Calu3 (cell line): ENCODE results near the gene FARP1. TPM values are rescaled to one million over a fixed set of nuclear protein-coding genes. Genes with fewer than 3 reads are reported as not detected.

Source experiments
- BruUV-seq: library from RNA; stranded (reverse); fragments of 400-500 nt; replicated peaks from 2 replicates; lab custom pipeline; 2021; lab: Mats Ljungman, UMichigan
- CTCF ChIA-PET: fragments of 300-600 bp; sonication (Branson Sonifier 250); formaldehyde crosslinking; loops from one replicate; lab custom pipeline; 2022; ENCODE audit warnings: antibody characterized with exemption; lab: Charles Lee
- DNase-seq: peaks from one replicate; pipeline ENCODE4 v3.0.0; 2022
- H3K27ac Mint-ChIP-seq: one replicate; pipeline ENCODE4 v1.8.0; 2022; ENCODE audit warnings: mixed read lengths; ENCODE audit not compliant: unreplicated experiment
- H3K27me3 Mint-ChIP-seq: one replicate; pipeline ENCODE4 v1.8.0; 2022; ENCODE audit warnings: mixed read lengths; ENCODE audit not compliant: unreplicated experiment
- H3K36me3 Mint-ChIP-seq: one replicate; pipeline ENCODE4 v1.8.0; 2022; ENCODE audit warnings: mild to moderate bottlenecking, moderate library complexity, mixed read lengths; ENCODE audit not compliant: insufficient read depth, unreplicated experiment
- H3K4me1 Mint-ChIP-seq: one replicate; pipeline ENCODE4 v1.8.0; 2022; ENCODE audit warnings: mild to moderate bottlenecking, low read depth, mixed read lengths; ENCODE audit not compliant: unreplicated experiment
- H3K4me3 Mint-ChIP-seq: one replicate; pipeline ENCODE4 v1.8.0; 2022; ENCODE audit warnings: mild to moderate bottlenecking, low read depth, moderate library complexity, mixed read lengths; ENCODE audit not compliant: unreplicated experiment
- H3K9me3 Mint-ChIP-seq: one replicate; pipeline ENCODE4 v1.8.0; 2022; ENCODE audit warnings: low read depth, mixed read lengths; ENCODE audit not compliant: unreplicated experiment
- intact Hi-C: fragments of 100-400 bp; cut with micrococcal nuclease; formaldehyde crosslinking; loops from one replicate; pipeline ENCODE4 v1.10.0; 2022; ENCODE audit not compliant: unreplicated experiment
- total RNA-seq: library from RNA; stranded (reverse); gene quantifications from 2 replicates; pipeline ENCODE4 v1.2.3, GENCODE V29; 2022
- TF ChIP-seq, protein P1 (sequence below): fragments of 200-600 bp; IDR thresholded peaks from one replicate; pipeline ENCODE4 v1.8.0; 2022; ENCODE audit warnings: antibody characterized with exemption; ENCODE audit not compliant: unreplicated experiment

FARP1 gene
- total RNA-seq, 1 experiment from 2014 or later, result 47.0 TPM

DNA sequence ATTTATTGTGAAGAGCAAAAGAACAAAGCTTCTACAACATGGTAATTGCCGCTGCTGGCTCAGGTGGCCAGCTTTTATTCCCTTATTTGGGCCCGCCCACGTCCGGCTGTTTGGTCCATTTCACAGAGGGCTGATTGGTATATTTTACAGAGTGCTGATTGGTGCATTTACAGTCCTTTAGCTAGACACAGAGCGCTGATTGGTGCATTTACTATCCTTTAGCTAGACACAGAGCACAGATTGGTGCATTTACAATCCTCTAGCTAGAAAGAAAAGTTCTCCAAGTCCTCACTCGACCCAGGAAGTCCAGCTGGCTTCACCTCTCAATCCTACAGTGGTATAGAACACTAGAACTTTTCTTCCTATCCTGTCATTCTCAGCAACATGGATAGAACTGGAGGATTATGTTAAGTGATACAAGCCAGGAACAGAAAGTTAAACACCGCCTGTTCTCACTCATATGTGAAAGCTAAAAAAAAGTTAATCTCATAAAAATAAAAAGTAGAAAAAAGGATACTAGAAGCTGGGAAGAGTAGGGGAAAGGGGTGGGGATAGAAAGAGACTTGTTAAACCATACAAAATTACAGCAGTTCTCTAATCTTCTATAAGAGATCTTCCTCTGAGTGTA lies 33.6 kb upstream of the FARP1 start:
- TF ChIP-seq, protein P1, sequence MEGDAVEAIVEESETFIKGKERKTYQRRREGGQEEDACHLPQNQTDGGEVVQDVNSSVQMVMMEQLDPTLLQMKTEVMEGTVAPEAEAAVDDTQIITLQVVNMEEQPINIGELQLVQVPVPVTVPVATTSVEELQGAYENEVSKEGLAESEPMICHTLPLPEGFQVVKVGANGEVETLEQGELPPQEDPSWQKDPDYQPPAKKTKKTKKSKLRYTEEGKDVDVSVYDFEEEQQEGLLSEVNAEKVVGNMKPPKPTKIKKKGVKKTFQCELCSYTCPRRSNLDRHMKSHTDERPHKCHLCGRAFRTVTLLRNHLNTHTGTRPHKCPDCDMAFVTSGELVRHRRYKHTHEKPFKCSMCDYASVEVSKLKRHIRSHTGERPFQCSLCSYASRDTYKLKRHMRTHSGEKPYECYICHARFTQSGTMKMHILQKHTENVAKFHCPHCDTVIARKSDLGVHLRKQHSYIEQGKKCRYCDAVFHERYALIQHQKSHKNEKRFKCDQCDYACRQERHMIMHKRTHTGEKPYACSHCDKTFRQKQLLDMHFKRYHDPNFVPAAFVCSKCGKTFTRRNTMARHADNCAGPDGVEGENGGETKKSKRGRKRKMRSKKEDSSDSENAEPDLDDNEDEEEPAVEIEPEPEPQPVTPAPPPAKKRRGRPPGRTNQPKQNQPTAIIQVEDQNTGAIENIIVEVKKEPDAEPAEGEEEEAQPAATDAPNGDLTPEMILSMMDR, result no peak
- H3K4me1 Mint-ChIP-seq, result no peaks in the 10 kb centered on the region
- BruUV-seq, result no TSS peak
- no peak overlapping the region for H3K27ac Mint-ChIP-seq
- no peak for DNase-seq
- intact Hi-C loops, result no loop called here
- H3K9me3 Mint-ChIP-seq, result no peaks in the 10 kb centered on the region
- H3K36me3 Mint-ChIP-seq, result no peaks in the 10 kb centered on the region
- no peaks in the 10 kb centered on the region for H3K27me3 Mint-ChIP-seq
- H3K4me3 Mint-ChIP-seq, result no peak overlapping the region
- CTCF ChIA-PET, result no interaction called here

DNA sequence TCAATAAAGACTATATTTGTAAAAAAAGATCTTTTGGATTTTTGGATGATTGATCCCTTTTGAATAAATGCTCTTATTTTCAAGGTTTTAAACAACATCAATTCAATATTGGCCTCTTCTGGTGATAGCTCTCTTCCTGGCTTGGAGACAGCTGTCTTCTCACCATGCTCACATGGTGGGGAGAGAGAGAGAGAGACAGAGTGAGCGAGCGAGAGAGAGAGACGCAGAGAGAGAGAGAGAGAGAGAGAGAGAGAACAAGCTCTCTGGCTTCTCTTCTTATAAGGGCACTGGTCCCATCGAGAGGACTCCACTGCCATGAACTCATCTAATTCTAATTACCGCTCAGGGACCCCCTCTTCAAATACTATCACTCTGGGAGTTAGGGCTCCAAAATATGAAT lies 32.1 kb upstream of the FARP1 start:
- DNase-seq, result no peak
- CTCF ChIA-PET, result no interaction called here
- Mint-ChIP-seq H3K36me3 (no peaks in the 10 kb centered on the region), H3K9me3 (no peaks in the 10 kb centered on the region), H3K4me3 (no peak overlapping the region), H3K27me3 (no peaks in the 10 kb centered on the region), H3K4me1 (no peaks in the 10 kb centered on the region), H3K27ac (no peak overlapping the region)
- intact Hi-C loops, result no loop called here
- BruUV-seq, result no TSS peak
- TF ChIP-seq, protein P1, result no peak

DNA sequence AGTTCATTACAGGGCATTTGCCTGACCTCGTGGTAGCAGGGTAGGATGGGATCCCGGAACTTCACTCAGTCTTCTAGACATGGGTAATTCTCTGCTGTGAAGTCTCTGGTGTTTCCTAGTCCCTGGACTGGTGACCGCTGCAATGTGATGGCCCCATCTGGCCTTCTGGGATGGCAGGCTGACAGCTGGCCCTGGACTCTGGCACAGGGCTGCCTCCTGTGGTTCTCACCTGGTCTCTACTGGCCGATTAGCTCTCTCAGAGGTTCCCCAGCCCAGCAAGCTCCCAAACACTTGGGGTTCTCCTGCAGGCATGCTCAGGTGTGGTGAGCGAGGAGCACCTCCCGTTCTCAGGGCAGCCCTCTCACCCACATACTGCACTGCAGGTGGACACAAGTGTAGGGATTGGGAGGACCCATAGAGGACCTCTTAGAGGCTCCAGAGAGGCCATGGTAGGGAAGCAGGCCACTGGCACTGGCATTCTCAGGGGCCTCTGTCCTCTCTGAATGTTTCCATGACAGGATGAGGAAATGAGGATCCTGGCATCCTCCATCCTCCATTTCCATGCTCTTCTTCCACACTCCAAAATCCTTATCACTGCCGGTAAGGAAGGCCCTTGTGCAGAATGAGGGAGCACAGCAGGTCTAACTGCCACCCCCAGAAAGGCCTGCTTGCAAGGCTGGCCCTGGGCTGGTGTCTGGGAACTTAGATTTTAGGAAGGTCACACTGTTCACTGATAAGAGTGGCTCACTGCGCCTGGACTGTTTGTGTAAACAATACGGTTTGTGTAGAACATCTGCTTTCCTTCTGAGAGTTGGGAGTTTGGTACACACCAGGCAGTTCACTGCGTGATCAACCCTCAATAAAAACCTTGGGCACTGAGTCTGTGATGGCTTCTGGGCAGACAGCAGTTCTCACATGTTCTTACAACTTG lies 31.5 kb upstream of the FARP1 start:
- Mint-ChIP-seq H3K9me3 (no peaks in the 10 kb centered on the region), H3K4me1 (no peaks in the 10 kb centered on the region), H3K27ac (no peak overlapping the region), H3K27me3 (no peaks in the 10 kb centered on the region), H3K4me3 (no peak overlapping the region), H3K36me3 (no peaks in the 10 kb centered on the region)
- BruUV-seq, result no TSS peak
- TF ChIP-seq, protein P1, result no peak
- CTCF ChIA-PET, result no interaction called here
- intact Hi-C loops, result no loop called here
- DNase-seq, result no peak

DNA sequence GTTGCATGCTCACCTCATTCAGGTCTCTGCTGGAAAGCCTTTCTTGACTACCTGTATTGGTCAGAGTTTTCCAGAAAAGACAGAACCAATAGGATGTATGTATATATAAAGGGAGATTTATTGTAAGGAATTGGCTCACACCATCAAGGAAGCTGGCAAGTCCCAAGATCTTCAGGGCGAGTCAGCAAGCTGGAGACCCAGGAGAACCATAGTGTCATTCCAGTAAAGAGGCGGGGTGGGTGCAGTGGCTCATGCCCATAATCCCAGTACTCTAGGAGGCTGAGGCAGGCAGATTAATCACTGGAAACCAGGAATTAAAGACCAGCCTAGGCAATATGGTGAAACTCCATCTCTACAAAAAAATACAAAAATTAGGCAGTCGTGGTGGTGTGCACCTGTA lies 30.4 kb upstream of the FARP1 start:
- CTCF ChIA-PET, result no interaction called here
- no peak for DNase-seq
- Mint-ChIP-seq H3K27ac (no peak overlapping the region), H3K36me3 (no peaks in the 10 kb centered on the region), H3K27me3 (no peaks in the 10 kb centered on the region), H3K9me3 (no peaks in the 10 kb centered on the region), H3K4me1 (no peaks in the 10 kb centered on the region), H3K4me3 (no peak overlapping the region)
- TF ChIP-seq, protein P1, result no peak
- intact Hi-C loops, result no loop called here
- BruUV-seq, result no TSS peak
